RWPE1 (cell line): ENCODE measurements around the gene HNRNPF.
"Not testable (repeated sequence)": the region's sequence is repeated elsewhere in the genome, so short reads cannot be mapped to it uniquely, and the experiment has no call there.

ENCODE experiments used
- CTCF ChIA-PET: fragments of 350-600 bp; sonication (Branson Sonifier 250); formaldehyde crosslinking; extraction: SDS; loops from one replicate; lab custom pipeline; 2021; lab: Yijun Ruan, JAX
- POLR2A ChIA-PET: fragments of 400-600 bp; formaldehyde crosslinking; extraction: SDS; loops from one replicate; lab custom pipeline; 2020; ENCODE audit warnings: antibody characterized with exemption; ENCODE audit not compliant: low non-redundant PET; lab: Yijun Ruan, JAX
- DNase-seq: peaks from one replicate; pipeline ENCODE4 v3.0.0; 2012; ENCODE audit warnings: low spot score
- H3K27ac ChIP-seq: fragments of 450-650 bp; 2 replicates; pipeline ENCODE4 v1.5.1; 2017
- TF ChIP-seq, protein P1 (sequence below): fragments of 450-650 bp; conservative IDR thresholded peaks from 2 replicates; pipeline ENCODE4 v1.5.1; 2017; ENCODE audit warnings: low read depth, mild to moderate bottlenecking

Gene HNRNPF

DNA sequence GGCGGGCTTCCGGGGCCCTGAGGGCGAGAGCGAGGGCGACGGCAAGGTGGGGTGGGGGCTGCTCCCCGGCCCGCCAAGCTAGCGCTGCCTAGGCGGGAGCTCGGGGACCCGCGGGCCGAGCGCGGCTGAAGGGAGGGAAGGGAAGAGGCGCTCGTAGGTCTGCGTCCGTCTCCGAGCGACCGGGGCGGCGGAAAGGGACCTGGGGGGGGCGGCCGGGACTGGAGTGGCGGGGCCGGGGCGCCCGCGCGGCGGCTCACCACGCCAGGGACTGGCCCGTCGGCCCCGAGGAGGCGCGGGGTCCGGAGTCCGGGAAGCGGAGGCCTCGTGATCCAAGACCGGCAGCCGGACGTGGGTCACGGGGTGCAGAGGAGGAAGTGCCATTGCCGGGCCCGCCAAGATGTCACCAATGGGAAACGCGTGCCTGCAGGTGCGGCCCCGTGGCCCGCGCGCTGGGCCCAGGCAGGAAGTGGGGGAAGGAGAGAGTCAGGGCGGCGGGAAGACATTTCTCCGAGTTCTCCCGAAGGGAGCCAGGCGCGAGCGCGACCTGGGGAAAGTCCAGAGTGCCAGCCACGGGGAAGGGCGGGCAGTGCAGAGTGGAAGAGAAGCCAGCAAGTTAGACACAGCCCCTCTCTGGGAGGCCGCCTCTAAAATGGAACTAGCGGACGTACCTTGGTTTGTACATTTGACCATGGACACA lies 11.9 kb downstream of the HNRNPF start:
- H3K27ac ChIP-seq = peak overlapping the region; percentile 98
- DNase-seq = peak; percentile 87
- TF ChIP-seq, protein P1, sequence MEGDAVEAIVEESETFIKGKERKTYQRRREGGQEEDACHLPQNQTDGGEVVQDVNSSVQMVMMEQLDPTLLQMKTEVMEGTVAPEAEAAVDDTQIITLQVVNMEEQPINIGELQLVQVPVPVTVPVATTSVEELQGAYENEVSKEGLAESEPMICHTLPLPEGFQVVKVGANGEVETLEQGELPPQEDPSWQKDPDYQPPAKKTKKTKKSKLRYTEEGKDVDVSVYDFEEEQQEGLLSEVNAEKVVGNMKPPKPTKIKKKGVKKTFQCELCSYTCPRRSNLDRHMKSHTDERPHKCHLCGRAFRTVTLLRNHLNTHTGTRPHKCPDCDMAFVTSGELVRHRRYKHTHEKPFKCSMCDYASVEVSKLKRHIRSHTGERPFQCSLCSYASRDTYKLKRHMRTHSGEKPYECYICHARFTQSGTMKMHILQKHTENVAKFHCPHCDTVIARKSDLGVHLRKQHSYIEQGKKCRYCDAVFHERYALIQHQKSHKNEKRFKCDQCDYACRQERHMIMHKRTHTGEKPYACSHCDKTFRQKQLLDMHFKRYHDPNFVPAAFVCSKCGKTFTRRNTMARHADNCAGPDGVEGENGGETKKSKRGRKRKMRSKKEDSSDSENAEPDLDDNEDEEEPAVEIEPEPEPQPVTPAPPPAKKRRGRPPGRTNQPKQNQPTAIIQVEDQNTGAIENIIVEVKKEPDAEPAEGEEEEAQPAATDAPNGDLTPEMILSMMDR = no peak
- ChIA-PET POLR2A (interaction anchor here (1.0 kb wide), 2 partner anchors 12 to 38 kb away, joined by 4 to 10 read pairs; partner anchors contain the start of gene HNRNPF), CTCF (no interaction called here)

DNA sequence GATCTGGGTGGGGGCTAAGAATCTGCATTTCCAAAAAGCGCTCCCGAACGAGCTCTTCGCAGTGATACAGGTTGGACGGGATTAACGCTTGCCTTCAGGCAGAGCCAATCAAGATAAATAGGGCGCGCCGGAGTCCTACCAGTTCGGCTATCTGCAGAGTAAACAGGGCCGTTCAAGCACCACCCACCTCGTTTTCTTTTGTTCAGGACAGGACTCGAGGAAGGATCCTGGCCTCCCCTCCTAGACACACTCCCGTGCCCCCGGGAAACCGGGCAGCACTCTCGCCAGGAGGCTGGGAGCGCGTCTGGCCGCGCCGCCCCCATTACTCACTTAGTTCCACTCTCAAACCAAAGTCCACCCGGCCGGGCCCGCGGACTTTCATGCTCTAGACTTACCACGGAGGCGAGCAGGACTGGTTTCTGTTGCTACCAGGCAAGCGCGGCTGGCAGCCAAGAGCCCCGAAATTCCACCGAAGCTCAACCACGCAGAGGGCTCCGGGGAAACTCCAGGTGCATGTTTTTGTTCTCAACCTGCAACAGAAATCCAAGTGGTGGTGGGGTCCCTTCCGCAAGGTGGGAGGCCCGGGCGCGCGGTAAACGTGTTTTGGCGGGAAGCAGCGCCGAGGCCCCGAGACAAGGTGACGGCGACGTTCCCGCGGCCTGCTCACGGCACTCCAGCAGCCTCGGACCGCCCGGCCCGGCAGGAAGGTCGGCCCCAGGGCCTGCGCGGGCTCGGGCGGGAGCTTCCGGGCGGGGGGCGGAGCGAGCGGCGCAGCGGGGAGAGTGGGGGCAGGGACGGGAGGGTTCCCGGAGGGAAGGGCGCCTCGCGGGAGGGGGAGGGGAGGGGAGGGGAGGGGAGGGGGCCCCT lies 12.7 kb downstream of the HNRNPF start:
- CTCF ChIA-PET = interaction anchor here (0.6 to 0.9 kb wide), 2 partner anchors 36 to 104 kb away, joined by 3 to 4 read pairs; no protein-coding TSS in a partner anchor
- TF ChIP-seq, protein P1 = no peak
- POLR2A ChIA-PET = interaction anchor here (0.9 to 1.0 kb wide), 3 partner anchors 12 to 39 kb away, joined by 4 to 10 read pairs (median 4); partner anchors contain the start of gene HNRNPF
- peak; percentile 80 for DNase-seq
- peak overlapping the region; percentile 98 for H3K27ac ChIP-seq

DNA sequence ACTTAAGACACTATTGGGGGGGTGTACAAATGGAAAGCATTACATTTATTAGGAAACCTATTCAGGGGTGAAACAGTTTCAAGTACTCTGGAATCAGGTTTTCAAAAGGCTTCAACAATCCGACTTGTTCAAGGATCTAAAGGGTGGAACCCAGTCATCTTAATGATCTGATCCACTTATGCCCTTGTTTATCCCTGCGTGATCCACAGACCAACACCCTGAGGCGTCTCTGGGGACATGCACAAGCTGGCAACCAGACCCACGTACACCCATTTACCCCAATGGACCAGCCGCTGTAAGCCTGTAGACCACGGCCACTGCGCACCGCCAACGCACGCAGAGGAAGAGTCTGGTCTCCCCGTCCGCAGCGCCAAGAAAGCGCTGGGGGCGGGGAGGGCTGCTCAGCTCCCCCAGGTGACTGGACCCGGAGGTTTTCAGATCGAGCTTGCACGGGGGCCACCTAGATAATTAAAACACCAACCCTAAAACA lies 13.4 kb downstream of the HNRNPF start:
- DNase-seq = no peak
- ChIA-PET CTCF (interaction anchor here (0.6 to 0.9 kb wide), 2 partner anchors 35 to 103 kb away, joined by 3 to 4 read pairs; no protein-coding TSS in a partner anchor), POLR2A (interaction anchor here (0.9 kb wide), 1 partner anchor 11 kb away, joined by 4 read pairs; no protein-coding TSS in a partner anchor)
- peak overlapping the region; percentile 98 for H3K27ac ChIP-seq
- TF ChIP-seq, protein P1 = no peak

DNA sequence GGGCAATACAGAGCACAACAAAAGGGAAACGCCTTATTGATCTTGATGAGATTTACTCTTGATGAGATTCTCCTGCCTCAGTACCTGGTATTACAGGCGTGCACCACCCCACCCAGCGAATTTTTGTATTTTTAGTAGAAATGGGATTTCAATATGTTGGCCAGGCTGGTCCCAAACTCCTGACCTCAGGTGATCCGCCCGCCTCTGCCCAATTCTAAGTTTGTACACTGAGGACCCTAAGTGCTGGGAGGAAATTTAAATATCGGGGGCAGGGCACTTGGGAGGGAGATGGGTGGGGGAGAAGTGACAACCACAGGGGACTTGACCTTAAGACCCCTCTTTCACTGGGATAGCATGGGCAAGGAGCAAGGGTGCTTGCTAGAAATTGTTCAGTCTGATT lies 14.1 kb downstream of the HNRNPF start:
- POLR2A ChIA-PET = no interaction called here
- CTCF ChIA-PET = no interaction called here
- peak overlapping the region; percentile 26; the same call in 1 of the 2 replicates for H3K27ac ChIP-seq
- TF ChIP-seq, protein P1 = no peak
- DNase-seq = no peak

DNA sequence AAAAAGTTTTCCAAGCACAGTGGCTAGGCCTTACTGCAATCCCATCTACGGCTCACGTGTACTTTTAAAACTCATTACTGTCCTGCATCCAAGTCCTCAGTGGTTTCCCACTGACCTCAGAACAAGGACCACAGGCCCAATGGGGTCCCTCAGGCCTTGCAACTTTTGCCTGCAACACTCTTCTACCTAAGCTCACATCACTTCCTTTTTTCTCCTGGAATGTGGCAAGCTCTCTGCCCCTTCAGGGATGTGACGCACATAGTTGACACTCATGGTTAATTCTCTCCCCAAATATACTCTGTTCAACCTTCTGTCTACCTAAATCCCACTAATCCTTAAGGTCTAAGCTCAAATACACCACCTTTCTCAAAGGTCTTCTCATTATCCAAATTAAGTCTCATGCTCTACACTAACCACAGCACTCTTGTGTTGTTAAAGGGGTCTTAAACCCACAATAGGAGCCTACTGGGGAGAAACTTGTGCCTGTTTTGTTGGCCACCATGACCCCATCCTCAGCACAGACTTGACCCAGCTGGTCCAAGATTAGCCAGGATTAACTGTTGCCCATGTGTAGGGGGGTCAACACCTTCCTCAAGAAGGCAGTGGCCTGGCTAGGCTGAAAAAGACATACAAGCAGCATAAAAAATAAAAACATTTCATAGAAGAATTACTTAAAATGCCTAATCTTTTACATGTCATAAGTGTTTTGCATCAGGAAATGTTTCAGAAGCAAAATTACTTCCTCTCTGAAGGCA lies 15.2 kb downstream of the HNRNPF start:
- H3K27ac ChIP-seq = peak overlapping the region; percentile 51
- POLR2A ChIA-PET = interaction anchor here (0.6 kb wide), 1 partner anchor 13 kb away, joined by 3 read pairs; no protein-coding TSS in a partner anchor
- TF ChIP-seq, protein P1 = no peak
- no peak for DNase-seq
- CTCF ChIA-PET = interaction anchor here (0.6 kb wide), 1 partner anchor 10 kb away, joined by 5 read pairs; no protein-coding TSS in a partner anchor

DNA sequence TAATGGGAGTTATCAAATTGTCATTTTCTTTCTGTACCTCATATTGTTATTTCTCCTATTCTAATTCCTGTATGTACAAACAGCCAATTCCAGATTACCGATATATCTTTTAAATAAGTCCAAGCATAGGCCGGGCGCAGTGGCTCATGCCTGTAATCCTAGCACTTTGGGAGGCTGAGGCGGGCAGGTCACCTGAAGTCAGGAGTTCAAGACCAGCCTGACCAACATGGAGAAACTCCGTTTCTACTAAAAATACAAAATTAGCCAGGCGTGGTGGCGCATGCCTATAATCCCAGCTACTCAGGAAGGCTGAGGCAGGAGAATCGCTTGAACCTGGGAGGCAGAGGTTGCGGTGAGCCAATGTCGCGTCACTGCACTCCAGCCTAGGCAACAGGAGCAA lies 15.8 kb downstream of the HNRNPF start:
- CTCF ChIA-PET = interaction anchor here (0.6 kb wide), 1 partner anchor 10 kb away, joined by 5 read pairs; no protein-coding TSS in a partner anchor
- POLR2A ChIA-PET = not testable (repeated sequence)

More for the DNA sequence above, 15.8 kb downstream of the HNRNPF start:
- peak overlapping the region; percentile 51 for H3K27ac ChIP-seq
- DNase-seq = not testable (repeated sequence)
